ENCODE measurements around the gene CHST12.

CHST12 gene

DNA sequence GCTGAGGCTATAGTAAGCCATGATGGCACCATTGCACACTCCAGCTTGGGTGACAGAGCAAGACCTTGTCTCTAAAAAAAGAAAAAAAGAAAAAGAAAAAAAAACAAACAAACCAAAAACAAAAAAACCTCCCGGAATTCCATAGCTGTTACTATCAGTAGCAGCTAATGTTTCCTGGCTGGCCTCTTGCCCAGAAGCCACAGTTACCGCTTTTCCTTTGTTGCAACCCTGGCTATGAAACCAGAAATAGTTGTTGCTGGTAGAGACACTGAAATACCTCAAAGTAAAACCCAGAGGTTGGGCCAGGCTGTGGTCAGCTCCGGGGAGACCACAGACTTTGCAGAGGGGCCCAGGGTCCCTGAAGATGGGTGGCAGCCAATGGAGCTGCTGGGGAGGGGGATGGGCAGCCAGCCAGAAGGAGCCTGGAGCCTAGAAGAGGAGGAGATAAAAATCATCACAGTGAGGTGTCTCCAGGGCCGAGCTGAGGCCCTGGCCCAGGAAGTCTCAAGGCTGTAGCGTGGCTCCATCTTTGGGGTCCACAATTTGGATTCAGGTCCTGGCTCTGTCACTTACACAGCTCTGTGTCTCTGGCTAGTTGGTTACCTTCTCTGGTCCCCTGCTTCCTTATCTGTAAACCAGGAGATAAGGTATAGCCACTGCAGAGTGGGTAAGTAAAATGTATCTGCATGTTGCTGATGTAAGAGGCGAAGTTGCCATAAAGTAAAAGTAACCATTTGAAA is 3.4 kb upstream of the CHST12 start:
- TF ChIP-seq POLR2A (IDR thresholded peaks at IDR 0.05; ENCODE audit: low read depth, low read length) = no peak
- TF ChIP-seq POU2F2 (IDR thresholded peaks at IDR 0.05; ENCODE audit: low read depth, low read length) = no peak
- no peak for TF ChIP-seq TAF1 (IDR thresholded peaks at IDR 0.05; ENCODE audit: low read depth, low read length)
- no peak for TF ChIP-seq PAX5 (IDR thresholded peaks at IDR 0.05; ENCODE audit: insufficient read depth, low read length, severe bottlenecking)
- TF ChIP-seq POLR2AphosphoS5 (IDR thresholded peaks at IDR 0.05; ENCODE audit: low read depth, low read length) = no peak
- TF ChIP-seq SPI1 (IDR thresholded peaks at IDR 0.05; ENCODE audit: low read depth, low read length) = no peak
- DNase-seq (ENCODE audit: insufficient read length, low spot score) (no peak), FAIRE-seq (peak; percentile 68)

GRCh38 chr7:2402687-2403013 is 761 bp upstream of the CHST12 start:
- FAIRE-seq = no peak
- TF ChIP-seq POU2F2 (IDR thresholded peaks at IDR 0.05; ENCODE audit: low read depth, low read length) (no peak), PAX5 (IDR thresholded peaks at IDR 0.05; ENCODE audit: insufficient read depth, low read length, severe bottlenecking) (no peak), POLR2AphosphoS5 (IDR thresholded peaks at IDR 0.05; ENCODE audit: low read depth, low read length) (no peak), TAF1 (IDR thresholded peaks at IDR 0.05; ENCODE audit: low read depth, low read length) (no peak), SPI1 (IDR thresholded peaks at IDR 0.05; ENCODE audit: low read depth, low read length) (no peak), POLR2A (IDR thresholded peaks at IDR 0.05; ENCODE audit: low read depth, low read length) (no peak)
- no peak for DNase-seq (ENCODE audit: insufficient read length, low spot score)

- TF ChIP-seq PAX5 (IDR thresholded peaks at IDR 0.05; ENCODE audit: insufficient read depth, low read length, severe bottlenecking) (no peak), TAF1 (IDR thresholded peaks at IDR 0.05; ENCODE audit: low read depth, low read length) (no peak), SPI1 (IDR thresholded peaks at IDR 0.05; ENCODE audit: low read depth, low read length) (no peak), POLR2A (IDR thresholded peaks at IDR 0.05; ENCODE audit: low read depth, low read length) (no peak), POU2F2 (IDR thresholded peaks at IDR 0.05; ENCODE audit: low read depth, low read length) (no peak), POLR2AphosphoS5 (IDR thresholded peaks at IDR 0.05; ENCODE audit: low read depth, low read length) (no peak)
- DNase-seq (ENCODE audit: insufficient read length, low spot score) (no peak), FAIRE-seq (no peak)
Measured at GRCh38 chr7:2403718-2404648, 572 bp downstream of the CHST12 start.

DNA sequence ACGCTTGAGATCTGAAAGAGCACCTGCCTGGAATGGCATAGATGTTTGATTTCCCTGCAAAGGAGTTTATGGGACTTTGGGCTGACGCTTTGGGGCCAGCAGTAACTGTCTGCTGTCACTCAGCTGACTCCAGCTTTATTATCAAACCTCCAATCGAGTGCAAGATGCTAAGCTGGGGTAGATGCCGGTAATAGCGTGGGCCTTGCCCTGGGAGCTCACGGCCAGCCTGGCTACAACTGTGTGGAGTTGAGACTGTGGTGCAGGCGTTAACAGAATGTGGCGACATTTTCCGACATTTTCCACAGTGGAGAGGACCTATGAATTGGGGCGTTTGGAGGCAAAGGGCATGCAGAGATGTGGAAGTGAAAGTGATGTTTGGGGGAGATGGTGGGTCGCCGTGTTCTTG is 1.3 kb downstream of the CHST12 start:
- no peak for FAIRE-seq
- DNase-seq (ENCODE audit: insufficient read length, low spot score) = no peak
- TF ChIP-seq TAF1 (IDR thresholded peaks at IDR 0.05; ENCODE audit: low read depth, low read length) (no peak), SPI1 (IDR thresholded peaks at IDR 0.05; ENCODE audit: low read depth, low read length) (peak; percentile 62)

- no peak for FAIRE-seq
- DNase-seq (ENCODE audit: insufficient read length, low spot score) = no peak
- no peak for TF ChIP-seq SPI1 (IDR thresholded peaks at IDR 0.05; ENCODE audit: low read depth, low read length)
- no peak for TF ChIP-seq POLR2A (IDR thresholded peaks at IDR 0.05; ENCODE audit: low read depth, low read length)
- no peak for TF ChIP-seq TAF1 (IDR thresholded peaks at IDR 0.05; ENCODE audit: low read depth, low read length)
- no peak for TF ChIP-seq POLR2AphosphoS5 (IDR thresholded peaks at IDR 0.05; ENCODE audit: low read depth, low read length)
- TF ChIP-seq PAX5 (IDR thresholded peaks at IDR 0.05; ENCODE audit: insufficient read depth, low read length, severe bottlenecking) = no peak
- TF ChIP-seq POU2F2 (IDR thresholded peaks at IDR 0.05; ENCODE audit: low read depth, low read length) = no peak
Measured at GRCh38 chr7:2405201-2405600, 1.8 kb downstream of the CHST12 start.

- no peak for DNase-seq (ENCODE audit: insufficient read length, low spot score)
- FAIRE-seq = peak; percentile 94
- no peak for TF ChIP-seq POLR2A (IDR thresholded peaks at IDR 0.05; ENCODE audit: low read depth, low read length)
- no peak for TF ChIP-seq PAX5 (IDR thresholded peaks at IDR 0.05; ENCODE audit: insufficient read depth, low read length, severe bottlenecking)
- no peak for TF ChIP-seq SPI1 (IDR thresholded peaks at IDR 0.05; ENCODE audit: low read depth, low read length)
- TF ChIP-seq POLR2AphosphoS5 (IDR thresholded peaks at IDR 0.05; ENCODE audit: low read depth, low read length) = no peak
- peak; percentile 33; the same call in 1 of the 2 replicates for TF ChIP-seq POU2F2 (IDR thresholded peaks at IDR 0.05; ENCODE audit: low read depth, low read length)
- TF ChIP-seq TAF1 (IDR thresholded peaks at IDR 0.05; ENCODE audit: low read depth, low read length) = peak; percentile 36; the same call in 1 of the 2 replicates
Measured at GRCh38 chr7:2405601-2406345, 2.4 kb downstream of the CHST12 start.

GRCh38 chr7:2409745-2410414 is 6.5 kb downstream of the CHST12 start:
- no peak for TF ChIP-seq PAX5 (IDR thresholded peaks at IDR 0.05; ENCODE audit: insufficient read depth, low read length, severe bottlenecking)
- no peak for TF ChIP-seq TAF1 (IDR thresholded peaks at IDR 0.05; ENCODE audit: low read depth, low read length)
- no peak for TF ChIP-seq POU2F2 (IDR thresholded peaks at IDR 0.05; ENCODE audit: low read depth, low read length)
- no peak for FAIRE-seq
- DNase-seq (ENCODE audit: insufficient read length, low spot score) = no peak

DNA sequence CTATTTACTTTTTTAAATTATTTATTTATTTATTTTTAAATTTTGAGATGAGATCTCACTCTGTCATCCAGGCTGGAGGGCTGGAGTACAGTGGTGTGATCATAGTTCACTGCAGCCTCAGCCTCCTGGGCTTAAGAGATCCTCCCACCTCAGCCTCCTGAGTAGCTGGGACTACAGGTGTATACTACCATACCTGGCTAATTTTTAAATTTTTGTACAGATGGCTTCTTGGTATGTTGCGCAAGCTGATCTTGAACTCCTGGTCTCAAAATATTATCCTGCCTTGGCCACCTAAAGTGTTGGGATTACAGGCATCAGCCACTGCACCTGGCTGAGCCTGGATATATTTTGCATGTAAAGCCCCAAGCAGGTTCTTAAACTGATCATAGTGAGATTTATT is 7.6 kb downstream of the CHST12 start:
- no peak for DNase-seq (ENCODE audit: insufficient read length, low spot score)
- no peak for FAIRE-seq
- no peak for TF ChIP-seq PAX5 (IDR thresholded peaks at IDR 0.05; ENCODE audit: insufficient read depth, low read length, severe bottlenecking)
- no peak for TF ChIP-seq TAF1 (IDR thresholded peaks at IDR 0.05; ENCODE audit: low read depth, low read length)
- no peak for TF ChIP-seq POU2F2 (IDR thresholded peaks at IDR 0.05; ENCODE audit: low read depth, low read length)
- no peak for TF ChIP-seq SPI1 (IDR thresholded peaks at IDR 0.05; ENCODE audit: low read depth, low read length)
- no peak for TF ChIP-seq POLR2A (IDR thresholded peaks at IDR 0.05; ENCODE audit: low read depth, low read length)
- no peak for TF ChIP-seq POLR2AphosphoS5 (IDR thresholded peaks at IDR 0.05; ENCODE audit: low read depth, low read length)
